ENCODE measurements around the gene PNMT. TPM values are rescaled to one million over a fixed set of nuclear protein-coding genes. Genes with fewer than 3 reads are reported as not detected.
A peak's percentile ranks its signal among the peaks of the same experiment; 100 is the strongest.

The PNMT gene
- polyA plus RNA-seq, 3 donors = 1.3 to 2.8 (median 2.4) TPM

DNA sequence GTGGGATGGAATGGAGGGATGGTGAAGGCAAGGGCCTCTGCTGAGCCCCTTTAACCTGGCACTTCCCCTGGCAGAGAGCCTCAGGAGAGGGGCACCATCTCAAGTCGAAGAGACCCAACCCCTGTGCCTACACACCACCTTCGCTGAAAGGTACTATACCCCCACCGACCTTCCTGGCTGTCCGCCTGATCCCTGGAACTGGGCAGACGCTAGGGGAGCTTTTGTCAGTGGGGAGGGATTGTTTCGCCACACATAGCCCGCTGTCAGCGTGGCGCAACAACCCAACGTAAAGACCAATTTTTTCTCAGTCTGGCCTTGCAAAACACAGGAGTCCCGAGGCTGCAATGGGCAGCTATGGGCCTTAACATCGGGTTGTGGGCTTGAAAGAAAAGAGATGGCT lies 38.4 kb upstream of the PNMT start:
- no peak for DNase-seq (ENCODE audit: extremely low read depth in 1 of 11, low read depth in 9 of 11, low spot score in 4 of 11)

DNA sequence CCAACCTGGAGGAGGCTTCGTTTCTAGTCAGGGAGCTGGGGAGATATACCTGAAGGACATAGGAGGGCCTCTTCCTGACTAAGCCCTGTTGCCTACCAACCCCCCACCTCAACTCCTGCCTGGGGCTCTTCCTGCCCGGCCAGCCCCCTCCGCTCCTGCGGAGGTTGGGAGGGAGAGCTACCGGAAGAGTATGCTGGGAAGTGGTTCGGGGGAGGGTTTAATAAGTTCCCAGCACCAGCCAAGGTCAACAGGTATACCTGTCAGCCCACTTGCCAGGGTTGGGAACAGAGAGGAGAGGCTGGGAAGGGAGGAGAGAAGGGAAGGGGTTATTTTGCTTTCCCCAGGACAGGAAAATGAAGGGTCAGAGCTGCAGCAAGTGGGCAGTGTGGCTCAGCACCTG lies 36.9 kb upstream of the PNMT start:
- DNase-seq (ENCODE audit: extremely low read depth in 1 of 11, low read depth in 9 of 11, low spot score in 4 of 11) = no peak

DNA sequence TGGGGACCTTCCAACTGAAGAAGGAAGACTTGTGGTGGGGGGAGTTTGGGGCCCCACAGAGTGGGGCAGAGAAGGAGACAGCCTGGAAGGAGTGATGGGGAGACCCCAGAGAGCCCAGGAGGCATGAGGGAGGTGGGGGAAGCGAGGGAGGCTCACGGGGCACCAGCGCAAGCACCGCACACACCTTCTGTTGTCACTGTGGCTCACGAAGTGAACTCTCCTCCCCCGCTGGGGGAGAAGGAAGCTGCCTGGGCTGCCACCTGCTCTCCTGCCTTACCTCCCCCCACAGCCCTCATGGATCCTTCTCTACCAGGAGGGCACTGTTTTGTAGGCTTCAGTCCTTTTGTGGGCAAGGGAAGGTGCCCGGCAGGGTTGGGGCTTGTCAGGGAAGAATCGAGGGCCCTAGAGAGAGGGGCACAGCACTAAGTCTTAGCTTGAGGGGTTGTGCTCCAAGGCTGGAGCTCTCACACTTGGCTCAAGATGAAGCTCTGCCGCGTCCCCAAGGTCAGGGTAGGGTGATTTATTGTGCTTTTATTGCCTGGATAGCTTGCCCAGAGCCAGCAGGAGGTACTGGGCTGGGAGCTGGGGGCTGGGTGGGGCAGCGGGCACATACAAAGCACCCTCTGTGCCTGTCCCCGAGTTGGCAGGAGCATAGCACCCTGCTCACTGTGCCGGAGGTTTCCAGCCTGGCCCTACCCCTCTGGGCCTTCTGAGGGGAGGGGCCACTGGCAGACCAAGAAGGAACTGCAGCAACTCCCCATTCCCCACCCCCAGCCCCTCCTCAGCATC lies 35.9 kb upstream of the PNMT start:
- DNase-seq (ENCODE audit: extremely low read depth in 1 of 11, low read depth in 9 of 11, low spot score in 4 of 11) = no peak

DNA sequence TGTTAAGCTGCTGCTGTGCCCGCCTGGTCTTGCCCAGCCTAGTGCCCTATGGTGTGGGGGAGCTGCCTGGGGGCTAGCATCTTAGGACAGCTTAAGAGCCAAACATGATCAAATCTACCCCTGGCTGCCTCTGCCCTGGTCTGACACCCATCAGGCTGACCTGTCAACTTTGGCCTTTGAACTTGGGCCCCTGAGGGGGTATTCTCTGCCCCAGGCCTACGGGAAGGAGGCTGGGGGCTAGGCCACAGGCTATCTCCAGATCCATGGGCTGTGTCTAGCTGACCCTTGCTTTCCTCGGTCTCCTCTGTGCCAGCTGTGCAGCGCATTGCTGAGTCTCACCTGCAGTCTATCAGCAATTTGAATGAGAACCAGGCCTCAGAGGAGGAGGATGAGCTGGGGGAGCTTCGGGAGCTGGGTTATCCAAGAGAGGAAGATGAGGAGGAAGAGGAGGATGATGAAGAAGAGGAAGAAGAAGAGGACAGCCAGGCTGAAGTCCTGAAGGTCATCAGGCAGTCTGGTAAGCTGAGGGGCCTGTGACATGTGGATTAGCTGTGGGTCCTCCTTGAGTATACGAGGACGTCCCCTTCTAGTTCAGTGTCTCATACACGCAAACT lies 34.6 kb upstream of the PNMT start:
- DNase-seq (ENCODE audit: extremely low read depth in 1 of 11, low read depth in 9 of 11, low spot score in 4 of 11) = no peak

DNA sequence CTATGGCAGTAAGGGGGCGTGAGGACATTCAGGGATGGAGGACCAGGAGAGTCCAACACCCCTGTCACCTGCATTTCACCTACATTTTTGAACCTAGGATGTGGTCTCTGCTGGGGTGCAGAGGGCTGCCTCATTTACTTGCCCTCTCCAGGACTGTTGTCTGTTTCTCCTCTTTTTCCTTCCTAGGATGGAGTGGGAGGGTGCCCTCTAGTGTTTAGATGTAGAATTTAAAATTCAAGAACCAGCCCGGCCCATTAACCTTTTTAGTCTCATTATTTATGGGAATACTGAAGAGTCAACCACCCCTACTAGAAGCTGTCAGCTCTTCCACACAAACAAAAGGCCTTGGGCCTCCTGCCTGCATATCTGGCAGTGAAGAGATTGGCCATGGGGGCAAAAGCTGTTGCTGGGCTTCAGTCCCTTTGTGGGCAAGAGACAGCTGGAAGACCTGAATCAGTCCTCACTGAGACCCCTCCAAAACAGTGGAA lies 33.8 kb upstream of the PNMT start:
- DNase-seq (ENCODE audit: extremely low read depth in 1 of 11, low read depth in 9 of 11, low spot score in 4 of 11) = peak in 1 of 11 donors; percentile 59

DNA sequence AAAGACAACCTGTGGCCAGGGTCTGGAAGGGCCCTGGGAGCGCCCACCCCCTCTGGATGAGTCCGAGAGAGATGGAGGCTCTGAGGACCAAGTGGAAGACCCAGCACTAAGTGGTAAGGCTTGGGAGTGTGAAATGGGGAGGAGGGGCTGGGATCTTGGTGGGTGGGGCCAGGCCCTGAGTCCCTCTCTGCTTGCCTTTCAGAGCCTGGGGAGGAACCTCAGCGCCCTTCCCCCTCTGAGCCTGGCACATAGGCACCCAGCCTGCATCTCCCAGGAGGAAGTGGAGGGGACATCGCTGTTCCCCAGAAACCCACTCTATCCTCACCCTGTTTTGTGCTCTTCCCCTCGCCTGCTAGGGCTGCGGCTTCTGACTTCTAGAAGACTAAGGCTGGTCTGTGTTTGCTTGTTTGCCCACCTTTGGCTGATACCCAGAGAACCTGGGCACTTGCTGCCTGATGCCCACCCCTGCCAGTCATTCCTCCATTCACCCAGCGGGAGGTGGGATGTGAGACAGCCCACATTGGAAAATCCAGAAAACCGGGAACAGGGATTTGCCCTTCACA lies 32.6 kb upstream of the PNMT start:
- no peak for DNase-seq (ENCODE audit: extremely low read depth in 1 of 11, low read depth in 9 of 11, low spot score in 4 of 11)

DNA sequence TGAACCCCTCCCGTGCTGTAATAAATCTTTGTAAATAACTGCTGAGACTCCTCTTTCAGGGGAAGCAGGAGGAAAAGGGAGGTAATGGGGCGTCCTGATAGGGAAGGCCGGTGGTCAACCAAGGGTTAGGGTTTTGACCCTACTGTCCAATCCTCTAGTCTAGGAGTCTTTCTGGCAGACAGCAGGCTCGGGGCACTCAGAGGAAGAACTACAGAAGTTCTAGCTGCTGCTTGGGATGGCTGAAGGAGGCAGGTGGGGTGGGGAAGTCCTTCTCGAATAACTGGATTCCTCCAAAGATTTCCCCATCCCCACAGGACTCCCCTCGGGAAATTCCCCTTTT lies 31.7 kb upstream of the PNMT start:
- DNase-seq (ENCODE audit: extremely low read depth in 1 of 11, low read depth in 9 of 11, low spot score in 4 of 11) = no peak

DNA sequence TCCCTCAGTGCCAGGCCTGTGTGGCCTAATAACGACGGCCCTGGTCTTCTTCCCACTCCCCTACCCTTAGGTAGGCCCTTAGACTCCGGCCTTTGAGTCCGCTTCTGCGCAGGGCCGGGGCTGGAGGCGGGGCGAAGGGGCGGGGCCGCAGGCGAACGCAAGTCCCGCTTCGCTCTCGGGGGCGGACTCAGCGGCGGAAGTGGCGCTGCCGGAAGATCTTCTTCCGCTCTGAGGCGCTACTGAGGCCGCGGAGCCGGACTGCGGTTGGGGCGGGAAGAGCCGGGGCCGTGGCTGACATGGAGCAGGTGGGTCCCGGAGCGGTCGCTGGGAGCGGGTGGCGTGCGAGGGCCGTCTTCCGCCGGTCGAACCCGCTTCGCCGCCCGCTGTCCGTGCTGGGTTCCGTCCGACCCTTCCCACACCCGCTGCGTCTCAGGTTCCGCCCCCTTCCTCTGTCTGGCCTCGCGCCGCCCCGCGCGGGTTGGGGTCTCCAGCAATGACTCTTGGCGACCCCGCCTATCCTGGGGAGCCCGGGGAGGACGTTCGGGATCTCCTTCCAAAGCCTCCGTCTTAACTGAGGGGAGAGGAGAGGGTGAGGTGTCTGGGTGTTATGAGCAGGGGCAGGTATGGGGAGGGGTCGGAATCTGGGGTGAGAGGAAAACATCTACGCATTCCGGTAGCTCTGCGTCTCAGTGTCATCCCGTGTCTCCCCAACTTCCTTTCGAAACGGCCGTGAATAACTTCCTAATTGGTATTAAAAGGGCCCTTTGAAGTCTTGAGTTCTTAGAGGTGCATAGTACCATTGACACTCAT lies 31.1 kb upstream of the PNMT start, which contains the start of gene STARD3:
Gene STARD3 (plus strand): TSS at position 218 of the 810 bp plus-strand sequence. CDS start 16,388 bp downstream, outside the sequence.
- DNase-seq (ENCODE audit: extremely low read depth in 1 of 11, low read depth in 9 of 11, low spot score in 4 of 11) = peak in 10 of 11 donors; percentile 69 to 88 (median 84)

DNA sequence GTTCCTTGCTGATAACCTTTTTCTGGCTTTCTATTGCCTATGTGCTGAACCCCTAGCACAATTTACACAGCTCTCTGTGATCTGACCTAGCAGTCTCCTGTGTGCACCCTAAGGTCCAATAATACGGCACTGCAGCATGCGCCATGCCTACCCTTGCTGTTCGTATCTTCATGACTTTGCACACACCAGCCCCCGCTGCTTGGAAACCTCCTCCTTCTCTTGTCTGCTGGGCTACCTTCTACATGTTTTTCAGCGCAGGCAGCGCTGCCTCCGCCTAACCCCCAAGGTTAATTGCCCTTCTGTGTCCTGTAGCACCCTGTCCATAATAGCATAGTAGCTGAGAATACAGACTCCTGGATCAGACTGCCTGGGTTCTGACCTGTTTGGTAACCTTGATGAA lies 29.9 kb upstream of the PNMT start:
- no peak for DNase-seq (ENCODE audit: extremely low read depth in 1 of 11, low read depth in 9 of 11, low spot score in 4 of 11)

DNA sequence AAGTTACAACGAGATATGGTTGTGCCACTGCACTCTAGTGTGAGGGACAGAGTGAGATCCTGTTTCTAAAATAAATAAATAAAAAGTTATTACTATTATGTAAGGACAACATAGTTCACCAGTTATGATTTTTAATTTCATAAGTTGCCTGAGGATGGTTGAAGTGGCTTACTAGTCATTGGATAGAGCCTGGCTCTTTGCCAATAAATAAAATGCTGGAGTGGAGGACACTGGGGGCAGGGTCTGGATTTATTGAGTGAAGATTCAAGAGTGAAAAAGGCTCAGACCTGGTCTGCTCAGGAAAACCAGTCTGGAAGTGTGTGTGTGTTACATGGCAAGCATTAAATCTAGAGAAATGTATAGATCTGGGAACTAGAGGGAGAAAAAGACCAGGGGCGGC lies 29.2 kb upstream of the PNMT start:
- DNase-seq (ENCODE audit: extremely low read depth in 1 of 11, low read depth in 9 of 11, low spot score in 4 of 11) = no peak

DNA sequence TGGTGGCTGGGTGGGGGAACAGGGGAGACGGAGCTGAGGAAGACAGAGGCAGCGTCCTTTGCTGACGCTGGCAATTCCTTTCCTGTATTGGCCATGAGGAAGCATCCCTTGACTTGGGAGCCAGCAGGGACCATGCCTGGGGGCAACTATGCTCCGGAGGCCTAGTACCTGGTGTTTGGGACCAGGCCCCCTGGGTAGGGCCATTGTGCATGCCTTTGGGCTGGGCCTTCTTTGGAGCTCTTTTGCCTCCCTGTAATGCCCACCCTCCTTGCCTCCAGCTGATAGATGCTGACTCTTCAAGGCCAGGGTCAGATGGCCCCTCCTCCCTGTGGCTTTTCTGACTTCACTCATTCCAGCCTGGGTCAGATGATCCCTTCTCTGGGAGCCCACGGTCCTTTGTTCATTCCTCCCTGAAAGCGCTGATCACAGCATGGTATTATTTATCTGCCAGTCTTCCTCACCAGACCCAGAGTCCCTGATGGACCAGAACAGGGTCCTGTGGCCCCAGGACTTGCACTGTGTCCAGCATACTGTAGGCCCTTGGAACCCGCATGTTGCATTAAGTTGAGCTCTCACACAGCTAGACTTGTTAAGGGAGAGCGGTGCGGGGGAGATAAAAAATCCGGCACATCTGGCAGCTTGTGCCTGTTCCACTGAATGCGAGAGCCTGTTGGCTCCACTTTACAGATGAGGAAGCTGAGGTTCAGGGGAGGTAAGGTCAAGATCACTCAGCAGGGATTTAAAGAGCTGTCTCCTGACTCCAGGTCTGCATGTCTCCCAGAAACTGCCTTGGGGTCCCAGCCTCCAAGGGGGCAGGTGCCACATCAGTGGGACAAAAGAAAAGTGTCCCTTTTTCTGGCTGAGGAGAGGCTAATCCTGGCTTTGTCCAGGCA lies 28.4 kb upstream of the PNMT start:
- no peak for DNase-seq (ENCODE audit: extremely low read depth in 1 of 11, low read depth in 9 of 11, low spot score in 4 of 11)

DNA sequence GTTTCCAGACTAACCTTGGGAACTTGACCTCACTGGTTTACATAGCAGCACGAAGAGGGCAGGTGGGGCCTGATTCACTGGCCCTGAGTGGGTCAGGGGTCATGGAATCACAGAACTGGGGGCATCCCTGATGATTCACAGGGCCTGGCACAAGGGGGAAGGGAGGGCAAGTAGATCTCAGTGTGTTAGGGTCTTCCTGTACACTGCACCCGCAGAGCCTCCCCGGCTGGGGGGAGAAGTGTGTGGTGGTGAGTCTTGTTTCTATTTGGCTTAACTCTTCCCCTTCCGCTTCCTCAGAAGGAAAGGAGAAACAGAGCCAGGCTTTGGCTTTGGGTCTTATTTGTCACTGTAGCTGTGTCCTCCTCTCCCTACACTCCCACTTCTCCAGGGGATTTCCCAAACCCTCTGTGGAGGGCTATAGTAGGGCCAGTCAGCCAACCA lies 27.6 kb upstream of the PNMT start:
- no peak for DNase-seq (ENCODE audit: extremely low read depth in 1 of 11, low read depth in 9 of 11, low spot score in 4 of 11)

DNA sequence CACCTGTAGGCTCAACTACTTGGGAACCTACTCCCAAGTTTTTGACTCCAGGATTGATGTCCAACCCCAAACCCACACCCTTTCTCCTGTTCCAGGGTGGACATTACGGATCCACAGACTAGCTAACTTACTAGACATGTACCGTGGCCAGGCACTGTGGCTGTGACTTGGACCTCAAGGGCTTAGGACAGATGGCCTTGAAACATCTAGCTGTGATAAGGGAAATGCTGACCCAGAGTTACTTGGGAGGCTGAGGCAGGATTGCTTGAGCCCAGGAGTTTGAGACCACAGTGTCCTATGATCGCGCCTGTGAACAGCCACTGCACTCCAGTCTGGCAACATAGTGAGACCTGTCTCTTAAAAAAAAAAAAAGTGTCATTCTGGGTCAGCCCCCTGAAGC lies 27.2 kb upstream of the PNMT start:
- no peak for DNase-seq (ENCODE audit: extremely low read depth in 1 of 11, low read depth in 9 of 11, low spot score in 4 of 11)

DNA sequence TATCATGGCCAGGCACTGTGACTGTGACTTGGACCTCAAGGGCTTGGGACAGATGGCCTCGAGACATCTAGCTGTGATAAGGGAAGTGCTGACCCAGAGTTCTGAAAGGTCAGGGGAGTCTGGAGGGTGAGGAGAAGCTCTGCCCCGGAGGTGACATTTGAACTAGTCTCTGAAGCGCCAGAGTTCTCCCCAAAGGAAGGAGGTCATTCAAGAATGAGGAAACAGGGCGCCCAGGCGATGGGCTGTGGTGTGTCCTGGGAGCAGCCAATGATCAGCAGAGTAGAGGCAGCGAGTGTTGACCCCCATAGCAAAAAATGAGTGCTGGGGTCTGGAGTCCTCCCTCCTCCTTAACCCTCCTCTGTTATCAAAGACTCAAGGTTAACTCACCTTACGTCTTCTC lies 26.4 kb upstream of the PNMT start:
- DNase-seq (ENCODE audit: extremely low read depth in 1 of 11, low read depth in 9 of 11, low spot score in 4 of 11) = no peak

DNA sequence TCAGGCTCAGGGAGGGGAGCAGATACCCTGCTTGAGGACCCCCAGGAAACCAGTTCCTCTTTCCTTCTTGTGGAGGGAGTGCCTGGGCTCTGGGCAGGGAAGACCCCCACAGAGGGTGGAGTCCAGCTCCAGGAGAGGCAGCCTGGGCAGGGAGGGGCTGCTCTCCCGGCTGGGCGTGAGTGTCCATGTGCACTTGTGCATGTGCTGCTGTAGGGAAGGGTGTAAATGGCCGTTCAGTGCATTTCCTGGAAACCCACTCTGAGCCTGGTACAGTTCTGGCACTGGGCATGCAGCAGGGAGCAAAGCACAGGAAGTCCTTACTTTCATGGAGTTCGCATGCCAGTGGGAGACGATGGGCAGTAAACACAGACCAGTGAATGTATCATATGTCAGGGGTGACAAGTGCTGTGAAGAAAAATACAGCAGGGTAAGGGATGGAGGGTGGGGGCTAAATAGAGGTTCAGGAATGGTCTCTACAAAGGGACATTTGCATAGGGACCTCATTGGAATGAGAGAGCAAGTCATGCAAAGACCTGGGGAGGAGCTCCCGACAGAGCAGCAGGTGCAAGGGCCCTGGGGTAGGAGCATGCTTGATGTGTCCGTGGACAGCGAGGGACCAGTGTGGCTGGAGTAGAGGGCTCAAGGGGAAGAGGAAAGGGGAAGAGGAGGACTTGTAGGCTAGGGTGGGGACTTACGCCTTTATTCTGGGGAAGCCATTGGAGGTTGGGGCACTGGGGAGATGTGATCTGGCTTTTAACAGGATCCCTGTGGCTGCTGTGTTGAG lies 25.8 kb upstream of the PNMT start:
- no peak for DNase-seq (ENCODE audit: extremely low read depth in 1 of 11, low read depth in 9 of 11, low spot score in 4 of 11)

DNA sequence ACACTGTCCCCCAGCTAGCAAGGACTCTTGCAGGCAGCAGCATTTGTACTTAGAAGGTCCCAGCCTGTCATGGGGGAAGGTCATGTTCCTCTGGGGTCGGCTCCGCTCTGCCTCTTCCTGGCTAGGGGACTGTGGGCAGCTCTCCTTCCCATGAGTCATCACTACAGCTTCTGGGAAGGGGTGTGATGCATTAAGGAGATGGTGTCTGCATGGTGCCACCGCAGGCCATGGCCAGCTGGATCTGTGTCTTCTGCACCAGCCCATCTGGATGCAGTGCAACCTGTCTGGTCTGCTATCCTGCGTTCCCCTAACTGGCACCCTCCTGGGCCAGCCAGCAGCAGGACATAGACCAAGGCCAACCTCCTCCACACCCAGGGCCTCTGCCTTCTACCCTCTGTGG lies 25.0 kb upstream of the PNMT start:
- no peak for DNase-seq (ENCODE audit: extremely low read depth in 1 of 11, low read depth in 9 of 11, low spot score in 4 of 11)

DNA sequence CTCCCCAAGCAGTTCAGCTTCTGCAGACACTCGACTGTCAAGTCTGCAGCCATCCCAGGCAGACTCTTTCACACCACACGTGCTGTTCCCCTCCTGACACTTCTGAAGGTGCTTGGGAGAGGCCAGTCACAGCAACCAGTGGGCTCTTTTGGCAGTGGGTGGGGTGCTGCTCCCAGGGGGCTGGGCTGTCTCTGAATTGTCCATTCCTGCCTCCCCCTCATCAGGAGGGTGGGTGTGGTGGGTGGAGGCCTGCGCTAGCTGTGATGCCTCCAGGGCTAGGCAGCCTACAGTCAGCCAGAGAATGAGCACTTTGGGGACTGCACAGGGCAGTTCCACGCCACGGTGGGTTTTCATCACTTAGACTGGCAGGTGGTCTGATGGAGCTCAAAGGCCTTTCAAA lies 21.0 kb upstream of the PNMT start:
- DNase-seq (ENCODE audit: extremely low read depth in 1 of 11, low read depth in 9 of 11, low spot score in 4 of 11) = no peak
